ENCODE measurements around the gene TMEM150B.
A peak's percentile ranks its signal among the peaks of the same experiment; 100 is the strongest.

The TMEM150B gene

GRCh38 chr19:55285229-55285890, 39.8 kb downstream of the TMEM150B start:
- no peak overlapping the region for H3K4me3 Mint-ChIP-seq

GRCh38 chr19:55284405-55285058, 40.6 kb downstream of the TMEM150B start:
- Mint-ChIP-seq H3K4me1 (peaks cover 29% of the 10 kb centered on the region), H3K27ac (peak overlapping the region; percentile 42), H3K36me3 (peaks cover 5% of the 10 kb centered on the region), H3K9me3 (no peaks in the 10 kb centered on the region), H3K4me3 (no peak overlapping the region), H3K27me3 (no peaks in the 10 kb centered on the region)
- no peak for ATAC-seq

More at GRCh38 chr19:55285229-55285890, 39.8 kb downstream of the TMEM150B start:
- no peak for ATAC-seq
- no peaks in the 10 kb centered on the region for H3K36me3 Mint-ChIP-seq
- H3K27ac Mint-ChIP-seq, result peak overlapping the region; percentile 42
- H3K9me3 Mint-ChIP-seq, result no peaks in the 10 kb centered on the region
- H3K4me1 Mint-ChIP-seq, result peaks cover 21% of the 10 kb centered on the region
- H3K27me3 Mint-ChIP-seq, result no peaks in the 10 kb centered on the region

DNA sequence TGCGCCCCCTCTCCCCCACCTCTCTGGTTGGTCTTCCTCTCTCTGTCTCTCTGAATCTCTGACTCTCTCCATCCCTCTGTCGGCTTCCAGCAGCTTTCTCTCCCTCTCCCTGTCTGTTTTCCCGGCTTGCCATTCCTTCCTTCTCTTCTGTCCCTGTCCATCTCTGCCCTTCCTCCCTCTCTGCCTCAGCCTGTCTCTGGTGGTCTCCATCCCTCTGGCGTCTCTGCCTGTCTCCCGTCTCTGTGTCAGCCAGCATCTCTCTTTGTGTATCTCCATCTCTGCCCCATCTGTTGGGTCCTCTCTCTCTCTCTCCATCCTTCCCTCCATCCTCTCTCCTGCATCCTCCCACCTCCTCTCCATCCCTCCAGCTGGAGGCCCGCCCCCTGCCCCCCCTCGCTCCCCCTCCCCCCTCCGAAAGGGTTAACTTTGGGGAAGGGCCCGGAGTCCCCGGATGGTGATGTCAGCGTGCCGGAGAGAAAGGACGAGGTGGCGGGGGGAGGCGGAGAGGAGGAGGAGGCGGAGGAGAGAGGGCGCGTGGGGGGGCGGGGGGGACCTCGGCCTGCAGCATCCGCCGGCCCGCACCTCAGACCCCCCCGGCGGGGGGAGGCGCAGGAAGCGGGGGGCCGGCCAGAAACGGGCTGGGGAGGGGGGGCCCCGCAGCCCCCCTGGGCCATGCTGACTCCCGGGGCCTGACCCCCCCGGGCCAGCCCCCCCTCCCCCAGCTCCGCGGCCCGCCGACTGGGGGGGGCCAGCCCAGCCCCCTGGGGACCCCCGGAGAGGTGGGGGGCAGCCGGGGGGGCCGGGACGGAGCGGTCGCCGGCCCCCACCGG, 41.4 kb downstream of the TMEM150B start, which contains the start of gene BRSK1:
BRSK1 (plus strand) TSS at position 450 of the 830 bp plus-strand sequence. CDS start 446 bp downstream, outside the sequence.
- no peaks in the 10 kb centered on the region for H3K9me3 Mint-ChIP-seq
- peaks cover 5% of the 10 kb centered on the region for H3K36me3 Mint-ChIP-seq
- H3K4me3 Mint-ChIP-seq, result no peak within 1 kb of the TSS
- peak; percentile 19 for ATAC-seq
- peaks cover 36% of the 10 kb centered on the region for H3K4me1 Mint-ChIP-seq
- peak within 1 kb of the TSS; percentile 42 for H3K27ac Mint-ChIP-seq
- no peaks in the 10 kb centered on the region for H3K27me3 Mint-ChIP-seq

DNA sequence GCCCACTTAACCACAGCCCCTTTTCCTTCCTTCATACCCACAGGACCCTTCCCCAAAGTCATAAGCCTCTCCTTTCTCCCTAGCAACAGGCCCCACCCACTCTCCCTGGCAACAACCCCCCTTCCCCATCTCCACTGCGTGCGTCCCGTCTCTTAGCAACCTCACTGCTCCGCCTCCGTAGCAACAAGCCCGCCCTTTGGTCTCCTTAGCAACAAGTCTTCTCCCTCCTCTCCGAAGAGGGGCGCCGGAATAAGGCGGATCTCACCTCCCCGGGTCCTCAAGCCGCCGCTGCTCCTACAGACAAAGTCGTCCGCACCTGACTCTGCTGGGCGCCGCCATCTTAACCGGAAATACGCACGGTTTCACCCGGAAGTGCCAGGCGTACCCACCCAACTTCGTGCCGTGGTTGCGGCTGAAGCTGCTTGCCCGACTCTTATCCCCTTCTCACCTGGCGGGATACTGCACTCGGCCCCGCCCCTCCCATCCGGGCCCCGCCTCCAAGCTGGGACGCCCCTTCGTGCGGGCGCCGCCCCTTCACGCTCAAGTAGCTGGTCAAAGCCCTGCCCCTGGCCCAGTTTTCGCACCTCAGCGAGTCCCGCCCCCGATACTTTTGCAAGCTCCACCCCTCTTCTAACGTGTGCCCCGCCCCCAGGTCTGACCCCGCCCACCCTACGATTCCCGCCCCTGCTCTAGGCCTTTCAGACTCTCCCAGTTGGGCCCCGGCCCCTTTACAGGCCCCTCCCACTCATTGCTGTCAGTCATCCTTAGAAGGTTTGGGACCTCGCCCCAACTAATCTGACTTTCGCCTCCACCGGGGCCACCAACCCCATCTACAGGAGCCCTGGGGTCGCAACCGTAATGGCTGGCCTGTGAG, 45.1 kb downstream of the TMEM150B start, which contains the start of gene HSPBP1:
HSPBP1 (minus strand) TSS at position 341 of the 874 bp plus-strand sequence. CDS start 502 bp downstream, outside the sequence.
- Mint-ChIP-seq H3K27ac (peak within 1 kb of the TSS; percentile 98), H3K4me1 (peaks cover 64% of the 10 kb centered on the region), H3K36me3 (peaks cover 10% of the 10 kb centered on the region), H3K4me3 (peak within 1 kb of the TSS; percentile 99), H3K9me3 (no peaks in the 10 kb centered on the region), H3K27me3 (no peaks in the 10 kb centered on the region)
- peak; percentile 89 for ATAC-seq

- peak overlapping the region; percentile 98 for H3K27ac Mint-ChIP-seq
These were observed 45.8 kb downstream of the TMEM150B start for GRCh38 chr19:55279340-55279739.

DNA sequence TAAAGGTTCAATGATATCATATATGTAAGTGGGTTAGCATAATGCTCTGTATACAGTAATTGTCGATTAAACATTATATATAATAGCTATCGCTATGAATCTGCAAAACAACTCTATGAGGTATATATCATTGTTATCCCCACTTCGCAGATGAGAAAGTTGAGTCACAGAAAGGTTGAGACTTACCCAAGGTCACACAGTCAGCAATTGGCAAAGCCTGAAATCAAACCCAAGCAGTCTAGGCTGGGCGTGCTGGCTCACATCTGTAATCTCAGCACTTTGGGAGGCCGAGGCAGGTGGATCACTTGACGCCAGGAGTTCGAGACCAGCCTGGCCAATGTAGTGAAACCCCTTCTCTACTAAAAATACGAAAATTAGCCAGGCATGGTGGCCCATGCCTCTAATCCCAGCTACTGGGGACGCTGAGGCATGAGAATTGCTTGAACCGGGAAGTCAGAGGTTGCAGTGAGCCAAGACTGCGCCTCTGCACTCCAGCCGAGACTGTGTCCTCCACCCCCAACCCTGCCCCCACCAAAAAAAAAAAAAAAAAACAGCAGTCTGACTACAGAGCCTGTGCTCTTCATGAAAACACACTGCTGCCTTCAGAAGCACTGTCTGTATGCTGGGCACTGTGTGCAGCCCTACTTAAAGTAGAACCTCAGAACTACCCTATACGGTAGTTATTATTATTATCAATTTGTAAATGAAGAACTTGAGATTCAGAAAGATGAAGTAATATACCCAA, 46.6 kb downstream of the TMEM150B start:
- peaks cover 64% of the 10 kb centered on the region for H3K4me1 Mint-ChIP-seq
- H3K4me3 Mint-ChIP-seq, result no peak overlapping the region
- H3K9me3 Mint-ChIP-seq, result no peaks in the 10 kb centered on the region
- H3K27ac Mint-ChIP-seq, result peak overlapping the region; percentile 98
- no peak for ATAC-seq
- H3K27me3 Mint-ChIP-seq, result no peaks in the 10 kb centered on the region
- peaks cover 14% of the 10 kb centered on the region for H3K36me3 Mint-ChIP-seq

More at GRCh38 chr19:55279340-55279739, 45.8 kb downstream of the TMEM150B start:
- ATAC-seq, result no peak
- no peaks in the 10 kb centered on the region for H3K9me3 Mint-ChIP-seq
- peak overlapping the region; percentile 99 for H3K4me3 Mint-ChIP-seq
- peaks cover 67% of the 10 kb centered on the region for H3K4me1 Mint-ChIP-seq
- H3K36me3 Mint-ChIP-seq, result peaks cover 10% of the 10 kb centered on the region
- H3K27me3 Mint-ChIP-seq, result no peaks in the 10 kb centered on the region

GRCh38 chr19:55277494-55277893, 47.6 kb downstream of the TMEM150B start:
- H3K27me3 Mint-ChIP-seq, result no peaks in the 10 kb centered on the region
- peaks cover 59% of the 10 kb centered on the region for H3K4me1 Mint-ChIP-seq
- H3K27ac Mint-ChIP-seq, result peak overlapping the region; percentile 85
- no peak for ATAC-seq
- no peaks in the 10 kb centered on the region for H3K9me3 Mint-ChIP-seq
- peak overlapping the region; percentile 49 for H3K4me3 Mint-ChIP-seq
- H3K36me3 Mint-ChIP-seq, result peaks cover 25% of the 10 kb centered on the region

GRCh38 chr19:55276720-55277430, 48.3 kb downstream of the TMEM150B start:
- no peaks in the 10 kb centered on the region for H3K9me3 Mint-ChIP-seq
- peaks cover 31% of the 10 kb centered on the region for H3K36me3 Mint-ChIP-seq
- no peaks in the 10 kb centered on the region for H3K27me3 Mint-ChIP-seq
- peak; percentile 28 for ATAC-seq
- H3K27ac Mint-ChIP-seq, result peak overlapping the region; percentile 85
- H3K4me1 Mint-ChIP-seq, result peaks cover 59% of the 10 kb centered on the region
- peak overlapping the region; percentile 49 for H3K4me3 Mint-ChIP-seq

- ATAC-seq, result peak; percentile 80
- Mint-ChIP-seq H3K36me3 (peaks cover 38% of the 10 kb centered on the region), H3K4me3 (peak overlapping the region; percentile 49), H3K27me3 (no peaks in the 10 kb centered on the region), H3K4me1 (peaks cover 53% of the 10 kb centered on the region), H3K27ac (peak overlapping the region; percentile 85), H3K9me3 (no peaks in the 10 kb centered on the region)
These were observed 49.1 kb downstream of the TMEM150B start for GRCh38 chr19:55275851-55276719.

DNA sequence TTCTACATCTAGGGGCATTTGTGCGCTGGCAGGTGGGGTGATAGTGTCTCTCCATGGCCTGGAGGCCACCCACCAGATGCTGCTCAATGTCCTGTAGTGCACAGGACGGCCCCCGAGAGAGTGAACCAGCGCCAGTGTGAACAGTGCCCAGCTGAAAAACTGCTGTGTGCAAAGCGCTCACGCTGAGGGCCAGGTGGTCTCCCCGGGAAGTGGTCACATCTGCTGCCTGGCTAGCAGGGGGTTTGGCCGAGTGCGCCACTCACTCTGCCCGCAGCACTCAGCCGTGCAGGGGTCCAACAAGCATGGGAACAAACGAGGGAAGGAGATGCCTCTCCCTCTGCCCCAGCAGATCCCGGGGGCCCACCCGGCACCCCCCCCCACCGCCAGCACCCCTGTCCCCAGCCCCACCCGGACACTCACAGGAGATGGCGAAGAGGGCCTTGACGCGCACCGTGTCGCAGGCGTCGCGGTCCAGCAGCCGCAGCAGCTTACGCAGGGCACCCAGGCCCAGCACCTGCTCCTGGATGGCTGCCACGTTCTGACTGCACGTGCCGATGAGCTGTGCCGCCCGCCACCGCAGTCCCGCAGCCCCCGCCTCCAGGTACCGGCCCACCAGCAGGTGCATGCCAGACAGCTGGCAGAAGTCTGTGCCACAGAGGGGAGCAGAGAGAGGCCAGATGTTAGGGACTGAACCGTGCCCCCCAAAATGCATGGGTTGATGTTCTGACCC, 51.0 kb downstream of the TMEM150B start:
- no peaks in the 10 kb centered on the region for H3K27me3 Mint-ChIP-seq

GRCh38 chr19:55272142-55272541, 53.0 kb downstream of the TMEM150B start:
- H3K4me1 Mint-ChIP-seq, result peaks cover 19% of the 10 kb centered on the region
- no peak overlapping the region for H3K4me3 Mint-ChIP-seq
- no peaks in the 10 kb centered on the region for H3K9me3 Mint-ChIP-seq
- no peaks in the 10 kb centered on the region for H3K27me3 Mint-ChIP-seq
- ATAC-seq, result no peak
- no peak overlapping the region for H3K27ac Mint-ChIP-seq
- H3K36me3 Mint-ChIP-seq, result peaks cover 43% of the 10 kb centered on the region

More for the DNA sequence above, 51.0 kb downstream of the TMEM150B start:
- H3K36me3 Mint-ChIP-seq, result peaks cover 41% of the 10 kb centered on the region
- no peak overlapping the region for H3K27ac Mint-ChIP-seq
- H3K9me3 Mint-ChIP-seq, result no peaks in the 10 kb centered on the region
- no peak overlapping the region for H3K4me3 Mint-ChIP-seq
- ATAC-seq, result no peak
- H3K4me1 Mint-ChIP-seq, result peaks cover 34% of the 10 kb centered on the region

All from stimulated activated memory B cell treated with anti-CD40 and anti-IgM and Interleukin-4, amounts not matched to agents 10 μg/mL and 1 μg/mL and 100 μg/mL, for 72 hours (primary cell).